Pons (tissue), 1 donor: ENCODE data around the gene CARMIL1.

Experiments used
- DNase-seq: peaks from one replicate; pipeline ENCODE4 v3.0.0-alpha.2; 2016; ENCODE audit warnings: low spot score

Gene CARMIL1

GRCh38 chr6:25337431-25337830 lies 58.3 kb downstream of the CARMIL1 start:
- peak; percentile 23 for DNase-seq

GRCh38 chr6:25340431-25341202 lies 61.4 kb downstream of the CARMIL1 start:
- DNase-seq: no peak

- no peak for DNase-seq
These were observed 62.0 kb downstream of the CARMIL1 start for GRCh38 chr6:25341203-25341552.

GRCh38 chr6:25341923-25342619 lies 62.9 kb downstream of the CARMIL1 start:
- no peak for DNase-seq

- DNase-seq: no peak
These were observed 63.6 kb downstream of the CARMIL1 start for GRCh38 chr6:25342802-25343201.

- DNase-seq: no peak
These were observed 64.8 kb downstream of the CARMIL1 start for GRCh38 chr6:25343984-25344383.

GRCh38 chr6:25344827-25345226 lies 65.7 kb downstream of the CARMIL1 start:
- DNase-seq: no peak

GRCh38 chr6:25346064-25346463 lies 66.9 kb downstream of the CARMIL1 start:
- DNase-seq: no peak

GRCh38 chr6:25350573-25350972 lies 71.4 kb downstream of the CARMIL1 start:
- DNase-seq: no peak

GRCh38 chr6:25351485-25351884 lies 72.3 kb downstream of the CARMIL1 start:
- DNase-seq: no peak

GRCh38 chr6:25352285-25352684 lies 73.1 kb downstream of the CARMIL1 start:
- DNase-seq: no peak

- no peak for DNase-seq
These were observed 75.1 kb downstream of the CARMIL1 start for GRCh38 chr6:25354078-25354932.

- peak; percentile 49 for DNase-seq
These were observed 80.2 kb downstream of the CARMIL1 start for GRCh38 chr6:25359191-25359861.

GRCh38 chr6:25359891-25360290 lies 80.7 kb downstream of the CARMIL1 start:
- DNase-seq: no peak

GRCh38 chr6:25360621-25361020 lies 81.4 kb downstream of the CARMIL1 start:
- DNase-seq: no peak

GRCh38 chr6:25363427-25363826 lies 84.3 kb downstream of the CARMIL1 start:
- peak; percentile 11 for DNase-seq

- DNase-seq: no peak
These were observed 86.0 kb downstream of the CARMIL1 start for GRCh38 chr6:25365154-25365553.

GRCh38 chr6:25366903-25367545 lies 87.8 kb downstream of the CARMIL1 start:
- DNase-seq: no peak

- no peak for DNase-seq
These were observed 89.9 kb downstream of the CARMIL1 start for GRCh38 chr6:25369036-25369432.

- peak; percentile 50 for DNase-seq
These were observed 90.4 kb downstream of the CARMIL1 start for GRCh38 chr6:25369433-25370177.
